H1 (cell line): ENCODE measurements around the gene PDE2A. TPM values are rescaled to one million over a fixed set of nuclear protein-coding genes. Genes with fewer than 3 reads are reported as not detected.

Experiments
- CTCF ChIA-PET: fragments of 300-600 bp; sonication (Branson Sonifier 250); formaldehyde crosslinking; loops from one replicate; lab custom pipeline; 2021; ENCODE audit not compliant: partially characterized antibody; lab: Charles Lee
- POLR2A ChIA-PET: fragments of 300-600 bp; sonication (Branson Sonifier 250); formaldehyde crosslinking; loops from one replicate; lab custom pipeline; 2021; ENCODE audit warnings: inconsistent platforms; ENCODE audit not compliant: partially characterized antibody; lab: Charles Lee
- DNase-seq, 2 experiments: peaks; one replicate each; pipeline versions ENCODE4 v3.0.0 to v3.0.0-alpha.2; 2010 to 2022; ENCODE audit warnings: low spot score in 2 of 2, low read depth in 1 of 2, mixed read lengths in 1 of 2
- FAIRE-seq: peaks from 2 replicates; lab custom pipeline; 2011; peaks lifted over from hg19 to GRCh38; lab: Jason Lieb, UNC
- H2AFZ ChIP-seq: 2 replicates; pipeline ENCODE4 v1.8.1; 2012; ENCODE audit warnings: low read length, inconsistent platforms
- H2AK5ac ChIP-seq: 2 replicates; pipeline ENCODE4 v1.6.1; 2013; ENCODE audit warnings: low read depth, low read length
- H2BK120ac ChIP-seq: replicated peaks from 2 replicates; pipeline ENCODE3; 2013; ENCODE audit warnings: low read depth, low read length, inconsistent platforms
- H2BK12ac ChIP-seq: 2 replicates; pipeline ENCODE4 v1.6.1; 2013; ENCODE audit warnings: low read depth, low read length
- H2BK15ac ChIP-seq: 2 replicates; pipeline ENCODE4 v1.6.1; 2013; ENCODE audit warnings: low read length
- H2BK20ac ChIP-seq: 2 replicates; pipeline ENCODE4 v1.6.1; 2013; ENCODE audit warnings: low read length
- H2BK5ac ChIP-seq: 2 replicates; pipeline ENCODE4 v1.6.1; 2013; ENCODE audit warnings: low read depth, low read length
- H3K14ac ChIP-seq: 2 replicates; pipeline ENCODE4 v1.6.1; 2013; ENCODE audit warnings: inconsistent platforms; ENCODE audit not compliant: insufficient read length
- H3K18ac ChIP-seq: 2 replicates; pipeline ENCODE4 v1.6.1; 2013; ENCODE audit warnings: low read length; ENCODE audit errors: extremely low read depth
- H3K23ac ChIP-seq: 2 replicates; pipeline ENCODE4 v1.6.1; 2013; ENCODE audit warnings: inconsistent platforms; ENCODE audit not compliant: insufficient read length
- H3K23me2 ChIP-seq: 2 replicates; pipeline ENCODE4 v1.6.1; 2013; ENCODE audit warnings: low read depth, low read length
- H3K27ac ChIP-seq: 2 replicates; pipeline ENCODE4 v1.6.1; 2011; ENCODE audit warnings: low read depth, low read length, inconsistent platforms
- H3K27me3 ChIP-seq, 4 experiments: replicated peaks in 1 of 4; 1 replicate in 1 of 4; 2 replicates in 3 of 4; pipeline versions ENCODE4 v1.6.1 to v1.8.1; 2011 to 2013; ENCODE audit warnings: low read length in 3 of 4, mild to moderate bottlenecking in 3 of 4, inconsistent platforms in 2 of 4, mixed read lengths in 2 of 4, moderate library complexity in 1 of 4; ENCODE audit not compliant: control insufficient read depth in 3 of 4, insufficient read depth in 3 of 4; ENCODE audit errors: extremely low read depth in 1 of 4
- H3K36me3 ChIP-seq, 4 experiments: 2 replicates each; pipeline versions ENCODE4 v1.6.1 to v1.8.1; 2011 to 2013; ENCODE audit warnings: mild to moderate bottlenecking in 4 of 4, low read length in 3 of 4, moderate library complexity in 2 of 4, control low read depth in 1 of 4, inconsistent platforms in 1 of 4; ENCODE audit not compliant: insufficient read depth in 4 of 4, control insufficient read depth in 2 of 4
- H3K4ac ChIP-seq: replicated peaks from 2 replicates; pipeline ENCODE3; 2013; ENCODE audit warnings: low read length, low read depth, mixed read lengths, inconsistent platforms; ENCODE audit not compliant: insufficient read length
- H3K4me1 ChIP-seq, 4 experiments: replicated peaks in 1 of 4; 1 replicate in 1 of 4; 2 replicates in 3 of 4; pipeline versions ENCODE4 v1.6.1 to v1.8.1; 2011 to 2013; ENCODE audit warnings: low read length in 3 of 4, inconsistent platforms in 2 of 4, mixed read lengths in 1 of 4; ENCODE audit not compliant: insufficient read depth in 4 of 4, control insufficient read depth in 3 of 4
- H3K4me2 ChIP-seq, 2 experiments: 2 replicates each; pipeline versions ENCODE4 v1.6.1 to v1.8.1; 2011 to 2013; ENCODE audit warnings: low read depth in 2 of 2, low read length in 2 of 2, control low read depth in 1 of 2, inconsistent platforms in 1 of 2, mild to moderate bottlenecking in 1 of 2; ENCODE audit not compliant: insufficient read depth in 1 of 2
- H3K4me3 ChIP-seq, 4 experiments: fragments of 200-600, 300-600 bp in 1 of 4; sonication (generic), shearing (Covaris generic), sonication (Bioruptor Twin) in 1 of 4; 2 replicates each; pipeline versions ENCODE4 v1.5.1 to v1.8.1; 2011 to 2016; ENCODE audit warnings: low read length in 4 of 4, low read depth in 3 of 4, control low read depth in 2 of 4, inconsistent platforms in 2 of 4, mild to moderate bottlenecking in 2 of 4, mixed read lengths in 1 of 4, moderate library complexity in 1 of 4; ENCODE audit not compliant: insufficient read depth in 2 of 4; ENCODE audit errors: extremely low read depth in 1 of 4
- H3K56ac ChIP-seq: replicated peaks from 2 replicates; pipeline ENCODE3; 2013; ENCODE audit warnings: low read depth, mild to moderate bottlenecking, mixed read lengths, low read length, inconsistent platforms; ENCODE audit not compliant: insufficient read length
- H3K79me1 ChIP-seq: 2 replicates; pipeline ENCODE4 v1.6.1; 2013; ENCODE audit warnings: low read depth, low read length, control low read depth
- H3K79me2 ChIP-seq, 2 experiments: 2 replicates each; pipeline versions ENCODE4 v1.6.1 to v1.8.1; 2012 to 2013; ENCODE audit warnings: low read length in 2 of 2, mild to moderate bottlenecking in 2 of 2, inconsistent platforms in 1 of 2; ENCODE audit not compliant: insufficient read depth in 2 of 2, control insufficient read depth in 1 of 2
- H3K9ac ChIP-seq, 4 experiments: replicated peaks in 1 of 4; 1 replicate in 1 of 4; 2 replicates in 3 of 4; pipeline versions ENCODE4 v1.6.1 to v1.8.1; 2011 to 2013; ENCODE audit warnings: low read depth in 3 of 4, low read length in 3 of 4, control low read depth in 2 of 4, mild to moderate bottlenecking in 2 of 4, moderate library complexity in 2 of 4, inconsistent platforms in 1 of 4; ENCODE audit errors: extremely low read depth in 1 of 4
- H3K9me3 ChIP-seq, 2 experiments: 2 replicates each; pipeline versions ENCODE4 v1.6.1 to v1.8.1; 2012 to 2013; ENCODE audit warnings: mild to moderate bottlenecking in 2 of 2, moderate library complexity in 2 of 2, control low read depth in 1 of 2, inconsistent platforms in 1 of 2, low read depth in 1 of 2, low read length in 1 of 2, mixed read lengths in 1 of 2; ENCODE audit not compliant: insufficient read depth in 2 of 2
- H4K20me1 ChIP-seq, 2 experiments: replicated peaks in 1 of 2; 2 replicates each; pipeline versions ENCODE3 to v1.8.1; 2011 to 2013; ENCODE audit warnings: inconsistent platforms in 2 of 2, low read length in 2 of 2, mild to moderate bottlenecking in 1 of 2; ENCODE audit not compliant: insufficient read depth in 2 of 2, control insufficient read depth in 1 of 2
- H4K5ac ChIP-seq: 2 replicates; pipeline ENCODE4 v1.6.1; 2013; ENCODE audit warnings: low read length, low read depth, mixed read lengths, inconsistent platforms; ENCODE audit not compliant: insufficient read length
- H4K8ac ChIP-seq: 2 replicates; pipeline ENCODE4 v1.8.0; 2013; ENCODE audit warnings: mild to moderate bottlenecking, moderate library complexity, low read length, inconsistent platforms; ENCODE audit not compliant: insufficient read depth; ENCODE audit errors: extremely low read depth
- H4K91ac ChIP-seq: replicated peaks from 2 replicates; pipeline ENCODE3; 2013; ENCODE audit warnings: low read length, mixed read lengths, inconsistent platforms; ENCODE audit not compliant: insufficient read length
- CREB1 ChIP-seq: IDR thresholded peaks from 2 replicates; pipeline ENCODE4 v1.6.1; 2012; ENCODE audit warnings: inconsistent platforms
- CTCF ChIP-seq, 3 experiments: IDR thresholded peaks; 1 replicate in 2 of 3; 2 replicates in 1 of 3; pipeline versions ENCODE4 v1.5.1 to v1.6.1; 2011; ENCODE audit warnings: low read length in 3 of 3, mild to moderate bottlenecking in 3 of 3, inconsistent platforms in 2 of 3, low read depth in 1 of 3, moderate library complexity in 1 of 3; ENCODE audit not compliant: insufficient read depth in 1 of 3; ENCODE audit errors: control extremely low read depth in 1 of 3
- RAD21 ChIP-seq, 2 experiments: IDR thresholded peaks in 1 of 2; conservative IDR thresholded peaks in 1 of 2; 2 replicates each; pipeline ENCODE4 v1.6.1; 2011; ENCODE audit warnings: low read depth in 2 of 2, low read length in 2 of 2, improper control_type of control experiment in 1 of 2, inconsistent platforms in 1 of 2, mild to moderate bottlenecking in 1 of 2, moderate library complexity in 1 of 2
- RFX5 ChIP-seq: IDR thresholded peaks from 2 replicates; pipeline ENCODE4 v1.6.1; 2011; ENCODE audit warnings: low read depth, low read length, improper control_type of control experiment, borderline replicate concordance
- WGBS, 2 experiments: shearing (Covaris generic) in 1 of 2; methylation state at CpG; one replicate each; pipeline versions ENCODE4 v1.1.6 to v1.1.7; 2013 to 2015; ENCODE audit warnings: low lambda C conversion rate in 2 of 2, mixed read lengths in 2 of 2, inconsistent platforms in 1 of 2, low coverage in 1 of 2, missing lambda C conversion rate in 1 of 2; ENCODE audit not compliant: insufficient replicate concordance in 2 of 2, insufficient coverage in 1 of 2, insufficient read length in 1 of 2; ENCODE audit errors: extremely low coverage in 1 of 2, missing lambda C conversion rate in 1 of 2; 5-methylcytosine and 5-hydroxymethylcytosine counted together
- polyA plus RNA-seq, 7 experiments: library from polyadenylated mRNA; depleted of rRNA in 3 of 7; stranded (reverse) in 5 of 7; unstranded in 2 of 7; fragments of >200 nt in 5 of 7; fragments of 200-250 nt in 2 of 7; gene quantifications; 1 replicate in 5 of 7; 2 replicates in 1 of 7; 4 replicates in 1 of 7; pipeline versions ENCODE4 v1.2.1 to v1.2.3, GENCODE V29; 2011 to 2013; ENCODE audit warnings: missing spikeins in 2 of 7, mixed read lengths in 2 of 7
- total RNA-seq: library from RNA; stranded (reverse); fragmentation: NEBNext Ultra II Directional; extraction: Animal tissue kit (Norgen Biotek cat#: 25700); gene quantifications from 2 replicates; pipeline ENCODE4 v1.2.1, GENCODE V29; 2021

The PDE2A gene
- total and polyA plus RNA-seq, 2 of the 8 experiments (the other 6 are each of a cell fraction or from before 2014, with no cell fraction given): 3.4 to 7.1 TPM

GRCh38 chr11:72598906-72599305 is 75.3 kb downstream of the PDE2A start:
- Histone ChIP-seq H3K4me3 (no peak overlapping the region), H3K9me3 (no peaks in the 10 kb centered on the region), H4K8ac (no peak overlapping the region), H2BK15ac (peak overlapping the region; percentile 1; the same call in 1 of the 2 replicates), H2AK5ac (no peak overlapping the region), H3K36me3 (no peaks in the 10 kb centered on the region), H4K20me1 (no peaks in the 10 kb centered on the region), H3K23me2 (no peaks in the 10 kb centered on the region; the same call in 1 of the 2 replicates), H3K56ac (no peak overlapping the region), H4K5ac (no peak overlapping the region), H3K14ac (no peak overlapping the region), H3K9ac (no peak overlapping the region), H3K79me1 (no peaks in the 10 kb centered on the region), H3K23ac (no peak overlapping the region), H3K4ac (no peak overlapping the region), H3K4me1 (peaks cover 5 to 26% (median 20%) of the 10 kb centered on the region in 4 experiments), H3K27ac (no peak overlapping the region), H2AFZ (no peak overlapping the region), H3K79me2 (no peaks in the 10 kb centered on the region), H3K4me2 (no peak overlapping the region), H2BK20ac (no peak overlapping the region; the same call in 1 of the 2 replicates), H3K27me3 (peaks cover 0 to 14% (median 3%) of the 10 kb centered on the region in 4 experiments; a peak in 4 of 7 replicates), H2BK12ac (no peak overlapping the region), H2BK5ac (no peak overlapping the region), H2BK120ac (no peak overlapping the region), H3K18ac (no peak overlapping the region), H4K91ac (no peak overlapping the region)
- ChIA-PET POLR2A (interaction anchor here (0.6 to 1.7 kb wide), 7 partner anchors 9 to 722 kb away, joined by 3 read pairs; no protein-coding TSS in a partner anchor), CTCF (interaction anchor here (0.7 to 21.9 kb wide), 16 partner anchors 9 to 256 kb away, joined by 3 to 624 read pairs (median 8); partner anchors contain the start of gene PDE2A)
- FAIRE-seq (peak; percentile 45), DNase-seq (peak in 1 of 2 experiments; percentile 70)
- WGBS, 2 experiments: 59% methylated on average over 11 of the region's 11 CpGs; no CpG with 5 or more reads in 1 of the 2 experiments
- TF ChIP-seq RFX5 (no peak), CREB1 (peak; percentile 13; the same call in 1 of the 2 replicates), RAD21 (IDR thresholded peaks at IDR 0.05 in 1 of 2, conservative IDR thresholded peaks at IDR 0.05 in 1 of 2; ENCODE audit: low read depth in 2 of 2, low read length in 2 of 2) (peak; percentile 68 to 78), CTCF (IDR thresholded peaks at IDR 0.05; ENCODE audit: control extremely low read depth in 1 of 3, insufficient read depth in 1 of 3, low read depth in 1 of 3, low read length in 3 of 3) (peak; percentile 82 to 86 (median 83))
